GM12891 (cell line): ENCODE data around the gene NINJ2.

Experiments
- DNase-seq: peaks from one replicate; pipeline ENCODE4 v3.0.0; 2011; ENCODE audit warnings: low spot score; ENCODE audit not compliant: insufficient read length
- FAIRE-seq: peaks from 2 replicates; lab custom pipeline; 2011; peaks lifted over from hg19 to GRCh38; lab: Jason Lieb, UNC
- PAX5 ChIP-seq: IDR thresholded peaks from 2 replicates; pipeline ENCODE4 v1.6.1; 2011; ENCODE audit warnings: low read length, moderate library complexity, mild to moderate bottlenecking; ENCODE audit not compliant: insufficient read depth, severe bottlenecking
- POLR2A ChIP-seq: IDR thresholded peaks from 2 replicates; pipeline ENCODE4 v1.6.1; 2011; ENCODE audit warnings: low read depth, low read length, control low read depth
- POLR2AphosphoS5 ChIP-seq: IDR thresholded peaks from 2 replicates; pipeline ENCODE4 v1.6.1; 2011; ENCODE audit warnings: low read depth, low read length, control low read depth
- POU2F2 ChIP-seq: IDR thresholded peaks from 2 replicates; pipeline ENCODE4 v1.6.1; 2011; ENCODE audit warnings: low read depth, mild to moderate bottlenecking, control low read depth, low read length, moderate library complexity
- SPI1 ChIP-seq: IDR thresholded peaks from 2 replicates; pipeline ENCODE4 v1.6.1; 2011; ENCODE audit warnings: low read depth, low read length, control low read depth
- TAF1 ChIP-seq: IDR thresholded peaks from 2 replicates; pipeline ENCODE4 v1.6.1; 2011; ENCODE audit warnings: low read depth, low read length, control low read depth

NINJ2 gene

DNA sequence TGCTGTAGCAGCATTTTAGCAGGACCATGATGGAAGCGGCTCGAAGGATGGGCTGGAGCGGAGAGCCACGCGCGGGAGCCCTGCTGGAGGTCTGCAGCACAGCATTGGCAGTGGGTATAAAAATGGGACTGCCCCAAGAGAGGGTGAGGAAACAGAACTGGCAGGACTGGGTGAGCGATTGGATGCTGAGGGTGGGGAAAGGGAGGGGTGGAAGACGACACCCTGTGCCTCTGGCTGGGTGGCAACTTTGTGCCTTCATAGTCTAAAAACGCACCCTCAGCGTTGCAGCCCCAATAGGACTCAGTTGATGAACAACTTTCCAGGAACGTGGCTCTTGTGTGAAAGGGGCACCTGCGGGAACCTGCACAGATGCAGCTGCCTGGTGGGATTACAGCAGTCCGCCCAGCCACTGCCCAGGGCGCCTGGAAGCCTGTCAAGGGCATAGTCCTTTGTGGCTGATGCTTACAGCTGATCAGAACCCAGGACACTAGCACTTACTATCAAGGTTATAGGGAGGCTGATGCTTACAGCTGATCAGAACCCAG, 73.0 kb downstream of the NINJ2 start:
- no peak for TF ChIP-seq POU2F2
- TF ChIP-seq POLR2AphosphoS5: no peak
- no peak for TF ChIP-seq TAF1
- no peak for TF ChIP-seq PAX5
- TF ChIP-seq SPI1: no peak
- TF ChIP-seq POLR2A: no peak
- DNase-seq: no peak
- no peak for FAIRE-seq

DNA sequence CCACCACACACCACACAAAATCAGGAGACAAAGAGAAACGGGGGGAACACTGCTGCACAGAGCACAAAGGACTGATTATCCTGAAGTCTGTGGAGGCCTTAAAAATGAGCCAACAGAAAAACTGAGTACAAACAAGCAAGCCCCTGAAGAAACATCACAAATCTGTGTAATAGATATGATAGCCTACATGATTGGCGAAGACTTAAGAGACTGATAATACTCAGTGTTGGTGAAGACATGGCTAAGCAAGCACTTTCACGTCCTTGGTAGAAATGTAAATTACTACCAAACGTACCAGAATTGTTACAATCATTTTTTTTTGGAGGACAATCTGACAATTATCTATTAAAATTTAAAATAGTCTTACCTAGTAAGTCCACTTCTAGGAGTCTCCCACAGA, 74.6 kb downstream of the NINJ2 start:
- FAIRE-seq (no peak), DNase-seq (no peak)
- TF ChIP-seq TAF1: no peak

DNA sequence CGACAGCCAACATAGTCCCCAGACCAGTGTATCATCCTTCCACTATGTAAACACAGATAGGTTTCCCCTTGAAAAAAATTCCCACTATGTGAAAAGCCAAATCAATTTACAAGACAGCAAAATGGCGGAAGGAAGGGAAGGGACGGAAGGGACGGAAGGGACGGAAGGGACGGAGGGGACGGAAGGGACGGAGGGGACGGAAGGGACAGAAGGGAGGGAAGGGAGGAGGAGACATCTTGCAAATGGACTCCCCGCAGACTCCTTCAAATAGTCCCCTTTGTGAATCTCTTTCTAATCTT, 75.3 kb downstream of the NINJ2 start:
- TF ChIP-seq POU2F2 (no peak), TAF1 (no peak), POLR2A (no peak), POLR2AphosphoS5 (no peak), SPI1 (no peak), PAX5 (no peak)
- DNase-seq (no peak), FAIRE-seq (no peak)

DNA sequence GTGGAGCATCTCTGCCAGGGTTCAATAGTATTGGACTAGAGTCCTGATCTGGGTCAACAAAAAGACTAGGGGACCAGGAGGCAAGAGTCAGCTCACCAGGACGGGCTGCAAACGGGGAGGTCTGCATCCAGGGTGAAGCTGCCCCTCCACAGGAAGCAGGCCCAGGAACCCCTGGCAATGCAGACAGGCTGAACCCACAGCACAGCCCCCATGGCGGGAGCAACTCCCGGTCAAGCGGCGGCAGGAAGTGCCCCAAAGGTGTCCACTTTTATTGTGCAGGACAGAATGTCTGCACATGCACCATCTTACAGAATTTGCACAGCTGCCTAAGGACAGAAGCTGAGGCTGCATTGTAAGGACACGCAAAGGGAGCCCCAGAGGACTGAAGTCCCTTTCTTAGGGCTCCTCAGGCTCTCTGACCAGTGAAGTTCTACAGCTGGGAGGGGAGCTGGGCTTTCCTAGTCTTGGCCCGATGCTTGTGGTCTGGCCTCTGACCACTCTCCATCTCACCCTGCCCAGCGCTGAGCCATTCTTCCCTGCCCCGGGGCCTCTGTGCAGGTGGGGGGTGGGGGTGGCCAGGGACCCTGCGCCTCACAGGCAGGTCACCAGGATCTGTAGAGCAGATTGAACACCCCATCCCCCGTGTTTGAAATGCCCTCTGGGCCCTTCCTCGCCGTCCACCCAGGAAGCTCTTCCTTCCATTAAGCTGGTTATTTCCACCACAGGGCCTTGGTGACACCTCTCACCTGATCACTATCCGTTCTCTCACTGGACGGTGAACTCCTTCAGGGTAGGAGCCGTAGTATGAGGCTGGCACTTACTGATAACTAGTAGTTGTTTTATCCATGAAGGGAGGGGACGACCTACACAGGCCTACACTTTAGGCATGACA, 75.9 kb downstream of the NINJ2 start:
- TF ChIP-seq POLR2A (no peak), PAX5 (no peak)
- DNase-seq (no peak), FAIRE-seq (no peak)

DNA sequence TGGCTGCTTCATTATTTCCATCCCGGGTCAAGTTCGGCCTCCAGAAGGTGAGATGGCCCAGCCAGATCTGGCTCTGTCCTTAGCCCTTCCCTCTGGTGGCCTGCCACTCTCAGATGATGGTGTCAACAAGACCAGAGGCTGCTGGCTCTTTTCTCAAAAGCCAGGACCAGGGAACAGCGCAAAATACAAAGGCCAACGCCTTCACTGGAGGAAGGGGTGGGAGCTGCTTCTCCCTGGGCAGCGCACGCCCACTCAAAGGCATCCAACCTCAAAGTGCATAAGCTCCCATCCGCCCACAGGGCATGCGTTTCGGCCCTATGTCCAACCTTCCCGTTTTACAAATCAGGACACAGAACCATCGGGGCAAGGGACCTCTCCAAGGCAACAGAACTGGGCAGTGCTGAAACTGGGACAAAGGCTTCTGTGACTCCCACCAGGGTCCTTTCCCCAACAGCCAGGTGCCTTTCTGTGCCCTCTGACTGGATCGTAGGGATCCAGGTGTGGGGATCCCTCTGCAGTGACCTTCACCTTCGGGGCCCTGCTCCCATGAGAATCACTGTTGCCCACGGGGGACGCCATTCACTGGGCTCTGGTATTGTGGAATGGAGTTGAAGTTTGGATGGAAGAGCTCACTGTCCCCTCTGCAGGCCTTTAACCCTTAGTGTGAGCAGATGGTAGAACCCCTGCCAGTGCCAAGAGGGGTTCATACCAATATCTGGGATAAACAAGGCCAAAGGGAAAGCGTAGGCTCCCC, 76.8 kb downstream of the NINJ2 start:
- no peak for DNase-seq
- FAIRE-seq: no peak
- TF ChIP-seq PAX5: no peak
- no peak for TF ChIP-seq SPI1
- TF ChIP-seq TAF1: no peak
- TF ChIP-seq POU2F2: no peak
- TF ChIP-seq POLR2A: no peak
- TF ChIP-seq POLR2AphosphoS5: no peak

DNA sequence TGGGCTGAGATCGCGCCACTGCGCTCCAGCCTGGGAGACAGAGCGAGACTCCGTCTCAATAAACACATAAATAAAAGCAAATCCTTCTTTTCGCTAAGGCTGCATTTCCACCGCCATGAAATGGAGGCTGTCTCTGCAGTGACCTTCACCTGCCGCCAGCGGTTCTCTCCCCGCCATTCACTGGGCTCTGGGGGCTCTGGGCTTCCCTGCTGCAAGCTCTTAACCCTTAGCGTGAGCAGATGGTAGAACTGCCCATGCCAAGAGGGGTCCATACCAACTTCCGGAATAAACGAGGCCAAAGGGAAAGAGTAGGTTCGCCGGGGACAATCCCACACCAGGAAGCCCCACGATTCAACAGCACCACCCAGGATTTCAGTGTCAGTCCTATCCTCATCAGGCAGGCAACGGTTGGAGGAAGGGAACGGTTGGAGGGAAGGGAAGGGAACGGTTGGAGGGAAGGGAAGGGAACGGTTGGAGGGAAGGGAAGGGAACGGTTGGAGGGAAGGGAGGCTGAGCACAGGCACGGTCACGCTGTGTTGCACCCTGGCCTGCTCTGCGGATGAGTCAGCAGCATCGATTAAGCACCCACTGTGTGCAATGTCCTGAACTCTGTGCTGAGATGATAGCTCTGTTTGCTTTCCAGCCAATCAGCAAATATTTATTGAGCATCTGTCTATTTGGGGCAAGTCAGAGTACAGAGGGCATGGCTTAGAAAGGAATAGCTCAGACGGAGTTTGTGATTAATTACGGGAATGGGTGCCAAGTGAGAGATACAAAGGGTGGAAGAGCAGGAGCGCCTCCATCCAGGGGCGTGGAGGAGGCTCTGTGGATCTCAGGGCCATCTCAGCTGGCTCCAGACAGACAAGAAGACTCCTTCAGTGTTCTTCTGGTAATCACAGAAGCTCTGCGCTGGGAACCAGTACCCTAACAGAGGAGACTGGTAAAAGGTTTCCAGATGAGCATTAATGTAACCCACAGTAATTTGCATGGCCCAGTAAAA, 77.9 kb downstream of the NINJ2 start:
- no peak for TF ChIP-seq SPI1
- TF ChIP-seq TAF1: no peak
- TF ChIP-seq POLR2AphosphoS5: no peak
- no peak for TF ChIP-seq POLR2A
- no peak for TF ChIP-seq POU2F2
- TF ChIP-seq PAX5: no peak
- no peak for FAIRE-seq
- no peak for DNase-seq

DNA sequence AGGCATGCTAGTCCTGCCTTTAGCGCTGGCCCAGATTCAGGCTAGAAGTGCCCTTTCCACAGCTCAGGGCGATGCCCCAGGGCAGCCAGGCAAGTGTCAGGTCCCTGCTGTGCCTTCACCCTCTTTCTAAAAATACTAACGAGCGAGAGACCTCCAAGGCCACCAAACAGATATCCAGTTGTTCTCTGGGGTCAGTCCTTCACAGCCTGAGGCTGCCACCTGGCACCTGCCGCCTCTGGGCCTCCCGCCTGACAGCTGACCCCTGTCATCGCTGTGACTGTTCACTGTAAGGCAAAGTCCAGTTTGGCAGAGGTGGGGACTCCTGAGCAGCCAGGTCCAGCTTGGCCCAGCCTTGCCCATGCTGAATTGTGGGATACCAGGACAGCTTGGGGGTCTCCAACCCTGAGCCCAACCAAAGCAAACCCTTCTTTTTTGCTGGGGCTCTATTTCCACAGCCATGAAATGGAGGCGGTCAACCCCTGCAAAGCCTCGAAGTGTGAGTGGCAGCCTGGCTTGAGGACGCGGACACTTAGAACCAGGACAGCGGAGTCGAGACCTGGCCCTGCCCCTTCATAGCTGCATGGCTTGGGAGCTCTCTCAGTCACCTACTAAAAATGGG, 79.9 kb downstream of the NINJ2 start:
- TF ChIP-seq SPI1 (no peak), POU2F2 (no peak), TAF1 (no peak), PAX5 (no peak), POLR2AphosphoS5 (no peak), POLR2A (no peak)
- no peak for FAIRE-seq

DNA sequence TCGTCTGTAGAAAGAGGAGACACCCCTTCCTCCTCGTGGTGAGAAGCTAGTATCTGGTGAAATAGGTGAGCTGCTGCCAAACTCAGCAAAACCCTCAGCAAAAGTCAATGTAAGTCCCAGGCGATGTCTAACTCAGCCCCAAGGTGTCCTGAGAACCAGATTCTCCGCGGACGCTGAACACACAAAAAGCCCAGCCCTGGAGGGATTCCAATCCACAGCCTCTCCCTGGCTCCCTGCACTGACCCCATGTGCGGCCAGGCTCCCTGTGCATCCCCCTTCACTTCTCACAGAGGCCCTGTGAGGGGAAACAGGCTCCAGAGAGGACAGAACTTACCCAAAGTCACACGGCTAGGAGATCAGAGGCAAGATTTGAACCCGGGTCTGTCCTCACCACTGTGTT, 81.5 kb downstream of the NINJ2 start:
- no peak for FAIRE-seq
- TF ChIP-seq POU2F2 (no peak), TAF1 (no peak), POLR2AphosphoS5 (no peak), SPI1 (no peak), PAX5 (no peak), POLR2A (no peak)

More for the DNA sequence above, 79.9 kb downstream of the NINJ2 start:
- DNase-seq: no peak

DNA sequence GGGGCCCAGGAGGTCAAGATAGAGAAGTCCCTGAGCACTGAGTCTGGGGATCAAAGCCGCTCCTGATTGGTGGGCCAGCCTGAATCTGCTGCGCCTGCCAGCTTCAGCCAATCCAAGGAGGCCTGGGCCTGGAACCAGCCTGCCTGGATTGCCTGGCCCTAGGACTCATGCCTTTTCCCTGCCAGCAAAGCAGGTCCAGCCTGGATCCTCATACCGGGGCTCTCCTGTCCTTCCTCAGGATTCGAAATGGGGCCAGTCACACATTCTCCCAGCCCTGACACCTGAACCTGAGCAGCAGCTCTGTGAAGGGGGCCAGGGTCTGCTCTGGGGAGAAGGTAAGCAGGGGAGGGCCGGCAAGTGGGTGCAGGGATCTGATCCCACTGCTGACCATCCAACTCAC, 81.9 kb downstream of the NINJ2 start:
- no peak for FAIRE-seq
- TF ChIP-seq POU2F2: no peak
- TF ChIP-seq SPI1: no peak
- no peak for TF ChIP-seq POLR2A
- TF ChIP-seq POLR2AphosphoS5: no peak
- no peak for TF ChIP-seq TAF1
- no peak for TF ChIP-seq PAX5

More for the DNA sequence above, 81.5 kb downstream of the NINJ2 start:
- DNase-seq: no peak

More for the DNA sequence above, 81.9 kb downstream of the NINJ2 start:
- DNase-seq: no peak
